OCI-LY3 (cell line): Measurements from ENCODE around the gene CNR2.

Source experiments
- EZH2phosphoT487 ChIP-seq: fragments of 200-600 bp; shearing (Covaris generic); IDR thresholded peaks from 2 replicates; pipeline ENCODE4 v1.6.1; 2018; ENCODE audit warnings: antibody characterized with exemption, mixed run types, low read depth
- TF ChIP-seq, protein P1 (sequence below): fragments of 200-600, 300-600 bp; sonication (generic); IDR thresholded peaks from 2 replicates; pipeline ENCODE4 v1.5.1; 2014; ENCODE audit warnings: antibody characterized with exemption, low read length, low read depth

DNA sequence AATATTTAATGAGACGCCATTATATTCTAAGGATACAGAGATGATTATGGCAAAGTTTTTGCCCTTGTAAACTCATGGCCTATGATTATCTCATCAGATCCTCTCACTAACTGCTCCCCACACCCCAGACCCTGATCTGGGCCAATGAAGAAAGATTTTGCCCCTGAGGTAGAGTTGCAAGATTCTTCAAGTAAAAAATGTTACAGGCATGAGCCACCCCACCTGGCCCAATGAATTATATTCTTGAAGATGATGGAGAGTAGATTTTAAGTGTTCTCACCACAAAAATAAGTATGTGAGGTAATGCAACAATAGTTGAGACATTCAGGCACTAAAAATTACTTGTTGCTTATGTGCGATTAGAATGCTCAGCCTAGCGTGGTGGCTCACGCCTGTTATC, 1.8 kb upstream of the CNR2 start:
- TF ChIP-seq, protein P1, sequence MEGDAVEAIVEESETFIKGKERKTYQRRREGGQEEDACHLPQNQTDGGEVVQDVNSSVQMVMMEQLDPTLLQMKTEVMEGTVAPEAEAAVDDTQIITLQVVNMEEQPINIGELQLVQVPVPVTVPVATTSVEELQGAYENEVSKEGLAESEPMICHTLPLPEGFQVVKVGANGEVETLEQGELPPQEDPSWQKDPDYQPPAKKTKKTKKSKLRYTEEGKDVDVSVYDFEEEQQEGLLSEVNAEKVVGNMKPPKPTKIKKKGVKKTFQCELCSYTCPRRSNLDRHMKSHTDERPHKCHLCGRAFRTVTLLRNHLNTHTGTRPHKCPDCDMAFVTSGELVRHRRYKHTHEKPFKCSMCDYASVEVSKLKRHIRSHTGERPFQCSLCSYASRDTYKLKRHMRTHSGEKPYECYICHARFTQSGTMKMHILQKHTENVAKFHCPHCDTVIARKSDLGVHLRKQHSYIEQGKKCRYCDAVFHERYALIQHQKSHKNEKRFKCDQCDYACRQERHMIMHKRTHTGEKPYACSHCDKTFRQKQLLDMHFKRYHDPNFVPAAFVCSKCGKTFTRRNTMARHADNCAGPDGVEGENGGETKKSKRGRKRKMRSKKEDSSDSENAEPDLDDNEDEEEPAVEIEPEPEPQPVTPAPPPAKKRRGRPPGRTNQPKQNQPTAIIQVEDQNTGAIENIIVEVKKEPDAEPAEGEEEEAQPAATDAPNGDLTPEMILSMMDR = no peak
- no peak for TF ChIP-seq EZH2phosphoT487
